Measurements from ENCODE around the gene MSH2.

- no peak for TF ChIP-seq CTCF (IDR thresholded peaks at IDR 0.05)
- no peak for TF ChIP-seq POLR2A (IDR thresholded peaks at IDR 0.05)
These were observed 57.8 kb downstream of the MSH2 start for GRCh38 chr2:47460766-47461165.

Measured in tibial nerve (tissue), 3 donors.